OCI-LY7 (cell line): ENCODE measurements around the gene ATP9B. TPM values are rescaled to one million over a fixed set of nuclear protein-coding genes. Genes with fewer than 3 reads are reported as not detected.

Experiments used
- BruUV-seq: library from RNA; stranded (reverse); fragments of 400-500 nt; replicated peaks from 2 replicates; lab custom pipeline; 2021; lab: Mats Ljungman, UMichigan
- CTCF ChIA-PET: fragments of 300-600 bp; sonication (Branson Sonifier 250); formaldehyde crosslinking; loops from one replicate; lab custom pipeline; 2022; ENCODE audit warnings: antibody characterized with exemption; ENCODE audit not compliant: unreplicated experiment; lab: Charles Lee
- POLR2A ChIA-PET: fragments of 300-600 bp; sonication (Branson Sonifier 250); formaldehyde crosslinking; loops from one replicate; lab custom pipeline; 2022; ENCODE audit warnings: antibody characterized with exemption; lab: Charles Lee
- DNase-seq: peaks from one replicate; pipeline ENCODE4 v3.0.0-alpha.2; 2015; ENCODE audit warnings: low spot score
- H2AFZ ChIP-seq: fragments of 200-600 bp; sonication (generic), shearing (Covaris generic); 2 replicates; pipeline ENCODE4 v1.6.1; 2014; ENCODE audit warnings: mild to moderate bottlenecking, antibody characterized with exemption, low read length, moderate library complexity
- H3K27ac ChIP-seq: fragments of 200-600 bp; sonication (generic); 2 replicates; pipeline ENCODE4 v1.5.1; 2014; ENCODE audit warnings: mixed run types, low read depth, mild to moderate bottlenecking, moderate library complexity, low read length, inconsistent platforms; ENCODE audit not compliant: poor library complexity, severe bottlenecking
- H3K36me3 ChIP-seq: fragments of 200-600 bp; sonication (generic); 2 replicates; pipeline ENCODE4 v1.6.1; 2014; ENCODE audit warnings: mild to moderate bottlenecking, antibody characterized with exemption, low read length, moderate library complexity, mixed read lengths; ENCODE audit not compliant: insufficient read depth
- H3K4me1 ChIP-seq: fragments of 200-600 bp; sonication (generic); 2 replicates; pipeline ENCODE4 v1.5.1; 2014; ENCODE audit warnings: mild to moderate bottlenecking, low read length; ENCODE audit not compliant: insufficient read depth, poor library complexity, severe bottlenecking
- H3K4me2 ChIP-seq: fragments of 200-600 bp; sonication (generic); 2 replicates; pipeline ENCODE4 v1.6.1; 2014; ENCODE audit warnings: mild to moderate bottlenecking, low read length
- H3K4me3 ChIP-seq: fragments of 200-600 bp; sonication (generic); 2 replicates; pipeline ENCODE4 v1.5.1; 2014; ENCODE audit warnings: mild to moderate bottlenecking, low read depth, low read length; ENCODE audit not compliant: poor library complexity, severe bottlenecking
- H3K79me2 ChIP-seq: fragments of 200-600 bp; sonication (generic); 2 replicates; pipeline ENCODE4 v1.6.1; 2016; ENCODE audit warnings: low read depth, mild to moderate bottlenecking, low read length, moderate library complexity, mixed read lengths; ENCODE audit not compliant: insufficient read depth
- H3K9me2 ChIP-seq: fragments of 200-600 bp; sonication (generic); 2 replicates; pipeline ENCODE4 v1.6.1; 2016; ENCODE audit warnings: mild to moderate bottlenecking, low read length, mixed read lengths; ENCODE audit not compliant: insufficient read depth
- H3K9me3 ChIP-seq: fragments of 200-600 bp; sonication (generic); 2 replicates; pipeline ENCODE4 v1.6.1; 2014; ENCODE audit warnings: mild to moderate bottlenecking, mixed run types, low read length, mixed read lengths
- H4K20me1 ChIP-seq: fragments of 200-600 bp; sonication (generic); 2 replicates; pipeline ENCODE4 v1.6.1; 2014; ENCODE audit warnings: mild to moderate bottlenecking, antibody characterized with exemption, low read length, moderate library complexity, mixed read lengths; ENCODE audit not compliant: insufficient read depth
- CTCF ChIP-seq: fragments of 200-600 bp; sonication (generic); conservative IDR thresholded peaks from 2 replicates; pipeline ENCODE4 v1.5.1; 2014; ENCODE audit warnings: mild to moderate bottlenecking, antibody characterized with exemption, low read length, moderate library complexity, mixed read lengths
- EZH2phosphoT487 ChIP-seq: fragments of 200-600 bp; sonication (generic); IDR thresholded peaks from 2 replicates; pipeline ENCODE4 v1.6.1; 2018; ENCODE audit warnings: low read depth, borderline replicate concordance, mild to moderate bottlenecking, mixed run types, antibody characterized with exemption, low read length, moderate library complexity, mixed read lengths
- intact Hi-C: fragments of 100-400 bp; cut with micrococcal nuclease; formaldehyde crosslinking; loops from one replicate; pipeline ENCODE4 v1.10.0; 2022; ENCODE audit not compliant: unreplicated experiment
- total RNA-seq, 2 experiments: library from RNA; depleted of rRNA in 1 of 2; stranded (reverse); fragments of >200 nt in 1 of 2; shearing (Covaris generic) in 1 of 2; gene quantifications; 2 replicates each; pipeline ENCODE4 v1.2.3, GENCODE V29; 2014 to 2022

ATP9B gene
- total RNA-seq, 2 experiments from 2014 or later, result 27.1 to 36.4 TPM

- Histone ChIP-seq H3K36me3 (no peaks in the 10 kb centered on the region), H3K79me2 (no peaks in the 10 kb centered on the region), H3K9me3 (no peaks in the 10 kb centered on the region), H2AFZ (no peak overlapping the region), H3K9me2 (no peaks in the 10 kb centered on the region), H3K4me2 (no peak overlapping the region), H3K4me1 (no peaks in the 10 kb centered on the region), H4K20me1 (no peaks in the 10 kb centered on the region), H3K27ac (no peak overlapping the region), H3K4me3 (no peak overlapping the region)
- DNase-seq, result no peak
- TF ChIP-seq CTCF (no peak), EZH2phosphoT487 (no peak)
- ChIA-PET CTCF (no interaction called here), POLR2A (no interaction called here)
- BruUV-seq, result no TSS peak
- intact Hi-C loops, result no loop called here
Measured at GRCh38 chr18:79368681-79369080, 299.5 kb downstream of the ATP9B start.

GRCh38 chr18:79371561-79372121 lies 302.4 kb downstream of the ATP9B start:
- Histone ChIP-seq H3K4me3 (no peak overlapping the region), H3K9me2 (no peaks in the 10 kb centered on the region), H3K79me2 (no peaks in the 10 kb centered on the region), H3K4me1 (peaks cover 4% of the 10 kb centered on the region), H3K9me3 (no peaks in the 10 kb centered on the region), H3K27ac (no peak overlapping the region), H2AFZ (no peak overlapping the region), H4K20me1 (no peaks in the 10 kb centered on the region), H3K36me3 (no peaks in the 10 kb centered on the region), H3K4me2 (no peak overlapping the region)
- no TSS peak for BruUV-seq
- TF ChIP-seq CTCF (no peak), EZH2phosphoT487 (no peak)
- ChIA-PET CTCF (no interaction called here), POLR2A (no interaction called here)
- intact Hi-C loops, result no loop called here
- no peak for DNase-seq

GRCh38 chr18:79372461-79372860 lies 303.3 kb downstream of the ATP9B start:
- no peaks in the 10 kb centered on the region for H3K9me2 ChIP-seq
- ChIA-PET POLR2A (no interaction called here), CTCF (no interaction called here)
- DNase-seq, result no peak
- intact Hi-C loops, result no loop called here
- peaks cover 4% of the 10 kb centered on the region for H3K4me1 ChIP-seq
- H3K4me3 ChIP-seq, result no peak overlapping the region
- H3K4me2 ChIP-seq, result no peak overlapping the region
- H3K79me2 ChIP-seq, result no peaks in the 10 kb centered on the region
- TF ChIP-seq EZH2phosphoT487 (no peak), CTCF (no peak)
- no peak overlapping the region for H3K27ac ChIP-seq
- no peaks in the 10 kb centered on the region for H3K36me3 ChIP-seq
- H2AFZ ChIP-seq, result no peak overlapping the region
- no peaks in the 10 kb centered on the region for H4K20me1 ChIP-seq
- BruUV-seq, result no TSS peak
- H3K9me3 ChIP-seq, result no peaks in the 10 kb centered on the region
